HepG2 (cell line): ENCODE measurements around the gene CCDC158. TPM values are rescaled to one million over a fixed set of nuclear protein-coding genes. Genes with fewer than 3 reads are reported as not detected.
A peak's percentile ranks its signal among the peaks of the same experiment; 100 is the strongest.

Experiments
- AHR ChIP-seq: IDR thresholded peaks from 2 replicates; pipeline ENCODE4 v1.6.1; 2018; ENCODE audit warnings: missing genetic modification reagents, missing compliant biosample characterization
- BCL6 ChIP-seq: IDR thresholded peaks from 2 replicates; pipeline ENCODE4 v1.6.1; 2016; ENCODE audit warnings: missing genetic modification reagents, missing compliant biosample characterization
- CBFB ChIP-seq: sonication (generic); formaldehyde crosslinking; IDR thresholded peaks from 2 replicates; pipeline ENCODE4 v1.4.0; 2020; ENCODE audit warnings: missing genetic modification reagents
- ETS1 ChIP-seq: sonication (generic); formaldehyde crosslinking; IDR thresholded peaks from 2 replicates; pipeline ENCODE4 v1.4.0; 2020; ENCODE audit warnings: missing genetic modification reagents
- JUNB ChIP-seq: sonication (generic); formaldehyde crosslinking; IDR thresholded peaks from 2 replicates; pipeline ENCODE4 v1.8.0; 2022; ENCODE audit warnings: missing genetic modification reagents, mild to moderate bottlenecking, borderline replicate concordance
- KAT8 ChIP-seq: IDR thresholded peaks from 2 replicates; pipeline ENCODE4 v1.6.1; 2016; ENCODE audit warnings: missing genetic modification reagents, missing compliant biosample characterization
- MIER2 ChIP-seq: IDR thresholded peaks from 2 replicates; pipeline ENCODE4 v1.6.1; 2016; ENCODE audit warnings: missing biosample characterization, missing genetic modification reagents
- MLXIP ChIP-seq: sonication (generic); formaldehyde crosslinking; IDR thresholded peaks from 2 replicates; pipeline ENCODE4 v1.9.0; 2021; ENCODE audit warnings: missing genetic modification reagents, borderline replicate concordance
- MYNN ChIP-seq: sonication (generic); formaldehyde crosslinking; IDR thresholded peaks from 2 replicates; pipeline ENCODE4 v1.4.0; 2020; ENCODE audit warnings: mild to moderate bottlenecking, low read depth, missing genetic modification reagents
- NR2F2 ChIP-seq: IDR thresholded peaks from 2 replicates; pipeline ENCODE4 v1.6.1; 2012; ENCODE audit warnings: low read depth, inconsistent platforms, borderline replicate concordance
- PHB2 ChIP-seq: fragments of 450-650 bp; IDR thresholded peaks from 2 replicates; pipeline ENCODE4 v1.6.1; 2018; ENCODE audit not compliant: partially characterized antibody
- SKI ChIP-seq: fragments of 450-650 bp; IDR thresholded peaks from one replicate; pipeline ENCODE4 v1.6.1; 2018; ENCODE audit warnings: mild to moderate bottlenecking; ENCODE audit not compliant: partially characterized antibody
- XBP1 ChIP-seq: sonication (generic); formaldehyde crosslinking; IDR thresholded peaks from 2 replicates; pipeline ENCODE4 v1.5.0; 2020; ENCODE audit warnings: missing genetic modification reagents
- YEATS2 ChIP-seq: sonication (generic); formaldehyde crosslinking; IDR thresholded peaks from 2 replicates; pipeline ENCODE4 v1.4.0; 2020; ENCODE audit warnings: missing genetic modification reagents, borderline replicate concordance
- ZBTB20 ChIP-seq: sonication (generic); formaldehyde crosslinking; IDR thresholded peaks from 2 replicates; pipeline ENCODE4 v1.8.1; 2023; ENCODE audit warnings: missing genetic modification reagents, low read depth, mild to moderate bottlenecking, borderline replicate concordance
- ZMYM2 ChIP-seq: sonication (generic); formaldehyde crosslinking; IDR thresholded peaks from 2 replicates; pipeline ENCODE4 v1.8.0; 2022; ENCODE audit warnings: mild to moderate bottlenecking, missing genetic modification reagents
- ZNF224 ChIP-seq: sonication (generic); formaldehyde crosslinking; IDR thresholded peaks from 2 replicates; pipeline ENCODE4 v1.5.0; 2020; ENCODE audit warnings: mild to moderate bottlenecking, missing genetic modification reagents
- ZNF251 ChIP-seq: sonication (generic); formaldehyde crosslinking; IDR thresholded peaks from 2 replicates; pipeline ENCODE4 v1.9.0; 2021; ENCODE audit warnings: mild to moderate bottlenecking, missing genetic modification reagents
- ZNF383 ChIP-seq: sonication (generic); formaldehyde crosslinking; IDR thresholded peaks from 2 replicates; pipeline ENCODE4 v1.4.0; 2020; ENCODE audit warnings: missing genetic modification reagents, mild to moderate bottlenecking, borderline replicate concordance
- ZNF569 ChIP-seq: sonication (generic); formaldehyde crosslinking; IDR thresholded peaks from 2 replicates; pipeline ENCODE4 v1.5.0; 2020; ENCODE audit warnings: mild to moderate bottlenecking, missing genetic modification reagents, moderate library complexity, borderline replicate concordance
- polyA plus RNA-seq, 8 experiments: library from polyadenylated mRNA; depleted of rRNA in 3 of 8; stranded (reverse) in 7 of 8; unstranded in 1 of 8; fragments of >200 nt; fragmentation: Illumina TruSeq in 4 of 8; extraction: Trizol in 4 of 8; gene quantifications; 2 replicates each; pipeline versions ENCODE4 v1.2.1 to v1.2.3, GENCODE V29; 2011 to 2016; ENCODE audit warnings: low read depth in 4 of 8, missing spikeins in 1 of 8, mixed read lengths in 1 of 8; ENCODE audit not compliant: insufficient read depth in 1 of 8
- total RNA-seq, 5 experiments: library from RNA; depleted of rRNA; stranded (reverse); fragments of >200 nt; fragmentation: Illumina TruSeq; extraction: Trizol; gene quantifications; 2 replicates each; pipeline ENCODE4 v1.2.3, GENCODE V29; 2016; ENCODE audit warnings: low read depth in 1 of 5
- TF ChIP-seq, protein P1 (sequence below): fragments of 450-650 bp; IDR thresholded peaks from 2 replicates; pipeline ENCODE4 v1.6.1; 2017; ENCODE audit warnings: mild to moderate bottlenecking

The CCDC158 gene
- total and polyA plus RNA-seq, 2 of the 13 experiments (the other 11 are each of a cell fraction or from before 2014, with no cell fraction given), result not detected

GRCh38 chr4:76308548-76308947 is 112.4 kb downstream of the CCDC158 start (continued):
- TF ChIP-seq KAT8 (CRISPR knock-in tag) (no peak), ZNF224 (CRISPR knock-in tag) (no peak), ZNF569 (no peak), SKI (peak; percentile 42), MIER2 (0 out of 2 replicates have a peak, but pooled peaks have one; percentile 21), YEATS2 (CRISPR knock-in tag) (0 out of 2 replicates have a peak, but pooled peaks have one; percentile 29), ZNF383 (CRISPR knock-in tag) (no peak), PHB2 (no peak), MYNN (CRISPR knock-in tag) (no peak), CBFB (no peak), NR2F2 (no peak), BCL6 (CRISPR knock-in tag) (0 out of 2 replicates have a peak, but pooled peaks have one; percentile 32), ZBTB20 (CRISPR knock-in tag) (no peak; the same call in 1 of the 2 replicates), ZMYM2 (no peak), XBP1 (no peak), MLXIP (CRISPR knock-in tag) (no peak), AHR (CRISPR knock-in tag) (no peak), ETS1 (CRISPR knock-in tag) (no peak), ZNF251 (CRISPR knock-in tag) (no peak), JUNB (CRISPR knock-in tag) (no peak)
- TF ChIP-seq, protein P1, sequence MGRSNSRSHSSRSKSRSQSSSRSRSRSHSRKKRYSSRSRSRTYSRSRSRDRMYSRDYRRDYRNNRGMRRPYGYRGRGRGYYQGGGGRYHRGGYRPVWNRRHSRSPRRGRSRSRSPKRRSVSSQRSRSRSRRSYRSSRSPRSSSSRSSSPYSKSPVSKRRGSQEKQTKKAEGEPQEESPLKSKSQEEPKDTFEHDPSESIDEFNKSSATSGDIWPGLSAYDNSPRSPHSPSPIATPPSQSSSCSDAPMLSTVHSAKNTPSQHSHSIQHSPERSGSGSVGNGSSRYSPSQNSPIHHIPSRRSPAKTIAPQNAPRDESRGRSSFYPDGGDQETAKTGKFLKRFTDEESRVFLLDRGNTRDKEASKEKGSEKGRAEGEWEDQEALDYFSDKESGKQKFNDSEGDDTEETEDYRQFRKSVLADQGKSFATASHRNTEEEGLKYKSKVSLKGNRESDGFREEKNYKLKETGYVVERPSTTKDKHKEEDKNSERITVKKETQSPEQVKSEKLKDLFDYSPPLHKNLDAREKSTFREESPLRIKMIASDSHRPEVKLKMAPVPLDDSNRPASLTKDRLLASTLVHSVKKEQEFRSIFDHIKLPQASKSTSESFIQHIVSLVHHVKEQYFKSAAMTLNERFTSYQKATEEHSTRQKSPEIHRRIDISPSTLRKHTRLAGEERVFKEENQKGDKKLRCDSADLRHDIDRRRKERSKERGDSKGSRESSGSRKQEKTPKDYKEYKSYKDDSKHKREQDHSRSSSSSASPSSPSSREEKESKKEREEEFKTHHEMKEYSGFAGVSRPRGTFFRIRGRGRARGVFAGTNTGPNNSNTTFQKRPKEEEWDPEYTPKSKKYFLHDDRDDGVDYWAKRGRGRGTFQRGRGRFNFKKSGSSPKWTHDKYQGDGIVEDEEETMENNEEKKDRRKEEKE, result no peak
